HG03342 (cell line): ENCODE measurements around the gene GLRX3.

Experiments used
- ATAC-seq: cut with Tn5 transposase; IDR thresholded peaks from one replicate; pipeline ENCODE4 v1.9.1; 2021; ENCODE audit warnings: mild to moderate bottlenecking, moderate library complexity; ENCODE audit not compliant: unreplicated experiment

The GLRX3 gene

GRCh38 chr10:130137659-130138478, 1.7 kb downstream of the GLRX3 start:
- no peak for ATAC-seq

DNA sequence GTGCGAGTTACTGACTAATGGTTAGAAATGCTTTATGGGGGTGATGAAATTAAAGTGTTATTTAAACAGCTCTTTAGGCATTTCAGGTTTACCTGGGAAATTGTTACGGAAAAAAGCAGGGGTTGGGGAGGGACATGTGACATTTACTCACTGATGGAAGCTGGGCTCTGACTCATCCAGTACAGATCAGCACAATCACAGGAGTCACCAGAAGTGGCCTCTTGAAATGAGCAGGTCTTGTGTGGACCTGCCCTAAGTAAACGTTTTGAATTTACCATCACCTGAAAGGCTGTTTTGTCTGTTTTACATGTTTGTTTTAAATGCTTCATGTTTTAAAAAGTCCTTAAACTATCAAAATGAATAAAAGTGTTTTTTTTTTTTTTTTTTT, 2.3 kb downstream of the GLRX3 start:
- ATAC-seq = no peak

GRCh38 chr10:130140425-130140824, 4.2 kb downstream of the GLRX3 start:
- peak; percentile 23 for ATAC-seq

DNA sequence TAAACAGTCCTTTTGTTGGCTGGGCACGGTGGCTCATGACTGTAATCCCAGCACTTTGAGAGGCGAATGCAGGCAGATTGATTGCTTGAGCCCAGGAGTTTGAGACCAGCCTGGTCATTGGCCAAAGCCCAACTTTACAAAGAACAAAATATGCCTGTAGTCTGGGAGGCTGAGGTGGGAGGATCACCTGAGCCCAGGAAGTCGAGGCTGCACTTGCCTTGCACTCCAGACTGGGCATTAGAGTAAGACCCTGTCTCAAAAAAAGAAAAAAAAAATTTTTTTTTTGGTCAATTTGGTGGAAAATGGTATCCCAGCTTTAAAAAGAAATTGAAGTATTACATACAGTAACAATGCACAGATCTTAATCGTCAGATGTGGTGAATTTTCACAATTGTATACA, 4.8 kb downstream of the GLRX3 start:
- ATAC-seq = no peak

- ATAC-seq = peak; percentile 12
Observed at GRCh38 chr10:130141460-130141859, 5.3 kb downstream of the GLRX3 start.

- peak; percentile 85 for ATAC-seq
Observed at GRCh38 chr10:130141878-130142277, 5.7 kb downstream of the GLRX3 start.

DNA sequence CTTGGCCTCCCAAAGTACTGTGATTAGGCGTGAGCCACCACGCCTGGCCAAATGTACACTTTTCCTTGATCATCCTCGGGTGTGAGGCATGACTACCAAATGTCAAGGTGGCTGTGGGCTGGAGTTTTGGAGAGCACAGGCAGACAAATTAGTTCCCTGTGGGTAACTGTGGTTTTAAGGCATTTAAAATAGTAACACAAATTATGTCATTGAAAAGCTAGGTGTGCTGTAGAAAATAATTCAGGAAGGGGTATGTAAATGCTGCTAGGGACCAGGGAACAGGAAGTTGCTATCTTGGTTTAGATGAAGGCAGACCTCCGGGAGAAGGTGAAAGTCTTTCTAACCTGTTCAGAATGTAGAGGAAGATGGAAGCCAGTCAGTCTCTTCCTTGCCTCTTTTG, 9.9 kb downstream of the GLRX3 start:
- no peak for ATAC-seq

GRCh38 chr10:130159192-130159794, 23.1 kb downstream of the GLRX3 start:
- no peak for ATAC-seq

- peak; percentile 59 for ATAC-seq
Observed at GRCh38 chr10:130160775-130161174, 24.6 kb downstream of the GLRX3 start.

GRCh38 chr10:130161331-130161730, 25.1 kb downstream of the GLRX3 start:
- ATAC-seq = no peak

DNA sequence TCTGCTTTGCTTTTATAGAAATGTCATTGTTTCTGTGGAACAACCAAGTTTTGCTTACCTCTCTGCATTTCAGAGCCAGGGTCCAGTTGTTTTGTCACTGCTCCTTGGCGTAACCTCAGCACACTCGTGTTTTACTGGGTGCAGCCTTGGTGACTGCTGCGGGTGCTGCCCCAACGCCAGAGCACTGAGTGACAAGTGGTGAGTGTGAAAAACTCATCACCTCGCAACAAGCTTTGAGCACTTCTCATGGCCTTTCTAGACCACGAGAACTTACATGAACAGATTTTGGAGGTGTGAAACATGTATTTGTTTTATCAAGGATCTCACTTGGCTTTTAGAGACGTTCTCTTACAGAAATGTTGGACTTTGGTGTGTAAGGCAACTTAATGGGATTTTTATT, 31.0 kb downstream of the GLRX3 start:
- no peak for ATAC-seq

GRCh38 chr10:130167707-130168106, 31.5 kb downstream of the GLRX3 start:
- no peak for ATAC-seq

- ATAC-seq = no peak
Observed at GRCh38 chr10:130169136-130169859, 33.1 kb downstream of the GLRX3 start.

DNA sequence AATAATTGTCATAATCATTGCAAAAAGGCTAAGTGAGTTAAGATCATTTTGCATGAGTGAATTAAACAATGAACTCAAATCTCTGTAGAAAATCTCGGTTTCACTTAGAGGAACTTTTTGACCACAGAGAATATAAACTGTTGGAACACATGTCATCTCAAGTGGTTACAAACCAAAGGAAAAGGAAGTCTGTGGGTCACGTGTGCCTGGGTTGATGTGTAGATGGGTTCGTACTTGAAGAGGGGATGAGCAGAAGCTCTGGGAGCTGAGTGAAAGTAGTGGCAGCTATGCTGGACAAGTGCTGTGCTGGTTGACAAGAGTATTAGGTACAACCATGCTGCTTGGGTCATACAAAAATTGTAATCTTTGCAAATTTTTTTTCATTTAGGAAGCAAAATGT, 35.0 kb downstream of the GLRX3 start:
- no peak for ATAC-seq

DNA sequence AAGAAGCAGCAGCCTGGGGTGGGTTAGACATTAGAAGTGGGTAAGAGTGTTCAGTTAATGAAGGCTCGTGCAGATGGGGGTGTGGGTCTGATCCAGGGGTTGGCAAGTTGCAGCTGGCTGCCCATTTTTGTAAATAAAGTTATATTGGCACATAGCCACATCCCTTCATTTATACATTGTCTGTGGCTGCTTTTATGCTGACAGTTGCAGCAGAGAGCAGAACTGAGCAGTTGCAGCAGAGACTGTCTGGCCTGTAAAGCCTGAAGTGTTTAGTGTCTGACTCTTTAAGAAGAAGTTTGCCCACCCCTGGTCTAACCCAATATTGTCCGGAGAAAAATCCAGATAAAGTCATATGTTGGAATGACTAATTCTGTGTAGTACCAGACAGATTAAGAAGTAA, 38.1 kb downstream of the GLRX3 start:
- no peak for ATAC-seq

GRCh38 chr10:130175074-130175473, 38.9 kb downstream of the GLRX3 start:
- ATAC-seq = no peak

GRCh38 chr10:130177250-130177649, 41.1 kb downstream of the GLRX3 start:
- no peak for ATAC-seq

DNA sequence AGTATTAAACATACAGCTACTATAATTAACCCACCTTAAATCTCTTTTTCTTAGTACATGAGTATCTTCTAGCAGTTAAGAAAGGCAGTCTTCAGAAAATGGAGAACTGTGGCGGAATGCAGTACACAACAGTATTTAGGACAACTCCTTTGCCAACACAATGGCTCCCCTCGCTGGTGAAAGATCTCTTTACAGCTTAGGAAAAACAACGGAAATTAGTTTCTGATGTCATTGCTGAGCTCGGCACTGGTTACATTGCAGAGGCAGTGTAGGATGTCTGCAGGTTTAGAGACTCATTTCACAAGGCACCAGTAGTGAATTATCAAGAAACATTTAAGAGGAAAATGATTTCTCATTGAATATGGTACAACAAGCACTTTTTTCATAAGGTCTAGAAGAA, 43.4 kb downstream of the GLRX3 start:
- ATAC-seq = no peak

DNA sequence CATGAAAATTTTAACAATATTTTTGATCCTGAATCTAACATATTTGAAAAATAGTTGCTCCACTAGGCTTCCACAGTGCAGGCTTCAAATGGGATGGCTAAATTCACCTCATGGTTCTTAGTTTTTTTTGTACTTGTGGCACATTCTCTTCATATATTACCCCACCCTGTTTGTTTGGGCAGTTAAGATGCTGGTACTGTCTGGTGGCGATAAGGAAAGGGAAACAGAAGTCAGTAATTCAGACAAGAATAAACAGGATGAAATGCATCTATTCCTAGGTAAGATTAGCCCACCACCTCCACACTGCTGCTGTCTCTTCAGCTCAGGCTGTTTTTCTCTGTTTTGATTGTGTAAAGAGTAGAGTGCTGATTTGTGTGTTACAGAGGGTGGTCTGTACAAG, 44.2 kb downstream of the GLRX3 start:
- no peak for ATAC-seq

DNA sequence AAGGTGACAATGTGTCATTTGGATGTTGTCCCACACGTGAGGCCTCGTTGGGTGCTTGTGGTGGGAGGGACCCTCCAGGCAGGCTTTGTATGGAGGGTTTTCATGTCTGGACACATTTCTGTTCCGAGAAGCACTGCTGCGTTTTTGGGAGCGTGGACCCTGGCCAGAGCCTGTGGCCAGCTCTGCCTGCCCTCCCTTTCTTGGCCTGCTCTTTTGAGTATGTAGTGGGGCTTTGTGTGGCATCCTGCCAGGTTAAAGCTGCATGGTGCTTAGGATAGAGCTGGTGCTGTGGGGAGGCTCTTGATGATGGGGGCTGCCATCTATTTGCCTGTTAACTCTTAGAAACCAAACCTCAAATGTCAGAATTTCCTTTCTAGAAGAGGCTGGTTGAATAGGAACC, 45.7 kb downstream of the GLRX3 start:
- no peak for ATAC-seq

- ATAC-seq = no peak
Observed at GRCh38 chr10:130185591-130185990, 49.4 kb downstream of the GLRX3 start.
